ENCODE data around the gene ADGRD1. TPM values are rescaled to one million over a fixed set of nuclear protein-coding genes. Genes with fewer than 3 reads are reported as not detected.

The ADGRD1 gene
- total RNA-seq, 1 experiment from 2014 or later, result 0.77 TPM

- Mint-ChIP-seq H3K27ac (no peak overlapping the region), H3K4me3 (no peak overlapping the region), H3K9me3 (peaks cover 18% of the 10 kb centered on the region), H3K27me3 (ENCODE audit: low read depth) (no peaks in the 10 kb centered on the region), H3K4me1 (no peaks in the 10 kb centered on the region), H3K36me3 (peaks cover 16% of the 10 kb centered on the region)
- no peak for ATAC-seq
- CTCF ChIA-PET, result interaction anchor here (0.5 kb wide), 1 partner anchor 289 kb away, joined by 6 read pairs; no protein-coding TSS in a partner anchor
- DNase-seq (ENCODE audit: low spot score), result no peak
- TF ChIP-seq ATF1 (CRISPR knock-in tag; IDR thresholded peaks at IDR 0.05) (no peak), FOXP1 (CRISPR knock-in tag; IDR thresholded peaks at IDR 0.05; ENCODE audit: borderline replicate concordance) (no peak), ZNF219 (CRISPR knock-in tag; IDR thresholded peaks at IDR 0.05; ENCODE audit: borderline replicate concordance) (no peak), ZNF671 (CRISPR knock-in tag; IDR thresholded peaks at IDR 0.05) (no peak), SP1 (CRISPR knock-in tag; conservative IDR thresholded peaks at IDR 0.05) (no peak), MXD4 (CRISPR knock-in tag; IDR thresholded peaks at IDR 0.05; ENCODE audit: borderline replicate concordance) (no peak), MYBL2 (CRISPR knock-in tag; IDR thresholded peaks at IDR 0.05) (no peak), PRRX2 (CRISPR knock-in tag; IDR thresholded peaks at IDR 0.05) (no peak), TP53 (CRISPR knock-in tag; IDR thresholded peaks at IDR 0.05) (no peak)
- TF ChIP-seq, protein P1, sequence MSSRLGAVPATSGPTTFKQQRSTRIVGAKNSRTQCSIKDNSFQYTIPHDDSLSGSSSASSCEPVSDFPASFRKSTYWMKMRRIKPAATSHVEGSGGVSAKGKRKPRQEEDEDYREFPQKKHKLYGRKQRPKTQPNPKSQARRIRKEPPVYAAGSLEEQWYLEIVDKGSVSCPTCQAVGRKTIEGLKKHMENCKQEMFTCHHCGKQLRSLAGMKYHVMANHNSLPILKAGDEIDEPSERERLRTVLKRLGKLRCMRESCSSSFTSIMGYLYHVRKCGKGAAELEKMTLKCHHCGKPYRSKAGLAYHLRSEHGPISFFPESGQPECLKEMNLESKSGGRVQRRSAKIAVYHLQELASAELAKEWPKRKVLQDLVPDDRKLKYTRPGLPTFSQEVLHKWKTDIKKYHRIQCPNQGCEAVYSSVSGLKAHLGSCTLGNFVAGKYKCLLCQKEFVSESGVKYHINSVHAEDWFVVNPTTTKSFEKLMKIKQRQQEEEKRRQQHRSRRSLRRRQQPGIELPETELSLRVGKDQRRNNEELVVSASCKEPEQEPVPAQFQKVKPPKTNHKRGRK (CRISPR knock-in tag; IDR thresholded peaks at IDR 0.05; ENCODE audit: borderline replicate concordance), result no peak
- TF ChIP-seq, protein P2, sequence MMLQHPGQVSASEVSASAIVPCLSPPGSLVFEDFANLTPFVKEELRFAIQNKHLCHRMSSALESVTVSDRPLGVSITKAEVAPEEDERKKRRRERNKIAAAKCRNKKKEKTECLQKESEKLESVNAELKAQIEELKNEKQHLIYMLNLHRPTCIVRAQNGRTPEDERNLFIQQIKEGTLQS (CRISPR knock-in tag; conservative IDR thresholded peaks at IDR 0.05), result no peak
- POLR2A ChIA-PET, result no interaction called here
These were observed 85.5 kb downstream of the ADGRD1 start for GRCh38 chr12:131038961-131039950.

- DNase-seq (ENCODE audit: low spot score), result no peak
- TF ChIP-seq NFE2L1 (CRISPR knock-in tag; IDR thresholded peaks at IDR 0.05), result no peak
- TF ChIP-seq CBFB (CRISPR knock-in tag; IDR thresholded peaks at IDR 0.05; ENCODE audit: low read depth), result no peak
- no peak for TF ChIP-seq TCF7 (CRISPR knock-in tag; IDR thresholded peaks at IDR 0.05; ENCODE audit: low read depth)
- TF ChIP-seq ZNF416 (CRISPR knock-in tag; IDR thresholded peaks at IDR 0.05), result no peak
- no peak for TF ChIP-seq ZNF121 (CRISPR knock-in tag; IDR thresholded peaks at IDR 0.05)
- TF ChIP-seq, protein P3, sequence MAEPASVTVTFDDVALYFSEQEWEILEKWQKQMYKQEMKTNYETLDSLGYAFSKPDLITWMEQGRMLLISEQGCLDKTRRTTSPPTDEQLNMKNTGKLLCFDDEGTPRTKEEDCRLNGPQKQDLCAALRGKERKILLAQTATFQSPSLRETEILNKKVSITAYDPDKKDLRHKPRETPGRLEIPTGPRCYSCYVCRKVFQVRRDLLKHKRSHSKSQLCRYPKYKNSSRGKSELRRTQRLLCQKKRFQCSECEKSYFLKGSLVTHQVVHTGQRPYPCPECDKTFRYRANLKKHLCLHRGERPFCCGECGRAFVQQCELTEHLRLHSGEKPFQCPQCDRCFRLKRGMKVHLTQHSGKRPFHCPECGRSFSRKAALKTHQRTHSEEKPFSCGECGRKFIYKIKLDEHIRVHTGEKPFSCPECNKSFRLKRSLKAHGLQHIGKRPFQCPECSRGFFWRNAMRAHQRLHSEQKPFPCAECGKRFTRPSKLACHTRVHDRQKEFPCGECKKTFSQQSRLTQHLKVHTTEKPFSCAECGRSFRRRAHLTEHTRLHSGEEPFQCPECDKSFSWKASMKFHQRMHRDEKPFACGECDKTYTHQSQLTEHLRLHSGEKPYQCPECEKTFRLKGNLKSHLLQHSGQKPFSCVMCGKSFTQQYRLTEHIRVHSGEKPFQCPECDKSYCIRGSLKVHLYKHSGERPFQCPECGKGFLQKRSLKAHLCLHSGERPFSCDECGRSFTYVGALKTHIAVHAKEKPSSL (CRISPR knock-in tag; conservative IDR thresholded peaks at IDR 0.05), result no peak
- TF ChIP-seq, protein P4, sequence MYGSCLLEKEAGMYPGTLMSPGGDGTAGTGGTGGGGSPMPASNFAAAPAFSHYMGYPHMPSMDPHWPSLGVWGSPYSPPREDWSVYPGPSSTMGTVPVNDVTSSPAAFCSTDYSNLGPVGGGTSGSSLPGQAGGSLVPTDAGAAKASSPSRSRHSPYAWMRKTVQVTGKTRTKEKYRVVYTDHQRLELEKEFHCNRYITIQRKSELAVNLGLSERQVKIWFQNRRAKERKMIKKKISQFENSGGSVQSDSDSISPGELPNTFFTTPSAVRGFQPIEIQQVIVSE (CRISPR knock-in tag; IDR thresholded peaks at IDR 0.05; ENCODE audit: borderline replicate concordance), result no peak
- TF ChIP-seq, protein P5, sequence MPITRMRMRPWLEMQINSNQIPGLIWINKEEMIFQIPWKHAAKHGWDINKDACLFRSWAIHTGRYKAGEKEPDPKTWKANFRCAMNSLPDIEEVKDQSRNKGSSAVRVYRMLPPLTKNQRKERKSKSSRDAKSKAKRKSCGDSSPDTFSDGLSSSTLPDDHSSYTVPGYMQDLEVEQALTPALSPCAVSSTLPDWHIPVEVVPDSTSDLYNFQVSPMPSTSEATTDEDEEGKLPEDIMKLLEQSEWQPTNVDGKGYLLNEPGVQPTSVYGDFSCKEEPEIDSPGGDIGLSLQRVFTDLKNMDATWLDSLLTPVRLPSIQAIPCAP (CRISPR knock-in tag; IDR thresholded peaks at IDR 0.05), result no peak
- Mint-ChIP-seq H3K4me3 (no peak overlapping the region), H3K4me1 (no peaks in the 10 kb centered on the region), H3K9me3 (peaks cover 18% of the 10 kb centered on the region), H3K36me3 (peaks cover 16% of the 10 kb centered on the region), H3K27ac (no peak overlapping the region), H3K27me3 (ENCODE audit: low read depth) (no peaks in the 10 kb centered on the region)
- ChIA-PET POLR2A (no interaction called here), CTCF (interaction anchor here (1.3 kb wide), 1 partner anchor 92 kb away, joined by 4 read pairs; no protein-coding TSS in a partner anchor)
- no peak for ATAC-seq
These were observed 86.8 kb downstream of the ADGRD1 start for GRCh38 chr12:131040491-131040890.

All from WTC11 (cell line).